OCI-LY3 (cell line): ENCODE data around the gene PPP2R5E.

Experiments used
- H2AFZ ChIP-seq: fragments of 200-600, 300-600 bp; shearing (Covaris generic); 2 replicates; pipeline ENCODE4 v1.6.0; 2014; ENCODE audit warnings: antibody characterized with exemption, low read depth, low read length
- H3K27ac ChIP-seq: fragments of 200-600, 300-600 bp; sonication (generic); 2 replicates; pipeline ENCODE4 v1.5.1; 2014; ENCODE audit warnings: mild to moderate bottlenecking, low read length, moderate library complexity, mixed read lengths
- H3K27me3 ChIP-seq: fragments of 200-600, 300-600 bp; sonication (generic); 2 replicates; pipeline ENCODE4 v1.6.1; 2014; ENCODE audit warnings: low read depth, low read length, mixed read lengths
- H3K36me3 ChIP-seq: fragments of 200-600, 300-600 bp; sonication (generic); replicated peaks from 2 replicates; pipeline ENCODE3; 2014; ENCODE audit warnings: low read depth, low read length, mixed read lengths
- H3K4me1 ChIP-seq: fragments of 300-600, 200-600 bp; sonication (generic); 2 replicates; pipeline ENCODE4 v1.6.1; 2014; ENCODE audit warnings: low read length, mixed read lengths
- H3K4me2 ChIP-seq: fragments of 200-600, 300-600 bp; sonication (generic); 2 replicates; pipeline ENCODE4 v1.6.1; 2014; ENCODE audit warnings: low read length, mixed read lengths
- H3K4me3 ChIP-seq: fragments of 300-600, 200-600 bp; sonication (generic); 2 replicates; pipeline ENCODE4 v1.5.1; 2014; ENCODE audit warnings: antibody characterized with exemption, mild to moderate bottlenecking, low read length, moderate library complexity
- H3K79me2 ChIP-seq: fragments of 300-600, 200-600 bp; shearing (Covaris generic); 2 replicates; pipeline ENCODE4 v1.6.1; 2014; ENCODE audit warnings: mild to moderate bottlenecking, low read length, mixed read lengths
- H3K9ac ChIP-seq: fragments of 300-600, 200-600 bp; shearing (Covaris generic); 2 replicates; pipeline ENCODE4 v1.6.0; 2014; ENCODE audit warnings: mild to moderate bottlenecking, low read length, moderate library complexity
- H3K9me3 ChIP-seq: fragments of 200-600, 300-600 bp; shearing (Covaris generic); 2 replicates; pipeline ENCODE4 v1.6.1; 2014; ENCODE audit warnings: low read length, mixed read lengths; ENCODE audit not compliant: insufficient read depth
- H4K20me1 ChIP-seq: fragments of 200-600, 300-600 bp; sonication (generic); 2 replicates; pipeline ENCODE4 v1.6.1; 2016; ENCODE audit warnings: low read length, mixed read lengths; ENCODE audit not compliant: insufficient read depth
- CTCF ChIP-seq: fragments of 200-600, 300-600 bp; sonication (generic); IDR thresholded peaks from 2 replicates; pipeline ENCODE4 v1.5.1; 2014; ENCODE audit warnings: antibody characterized with exemption, low read length, low read depth
- EZH2phosphoT487 ChIP-seq: fragments of 200-600 bp; shearing (Covaris generic); IDR thresholded peaks from 2 replicates; pipeline ENCODE4 v1.6.1; 2018; ENCODE audit warnings: antibody characterized with exemption, mixed run types, low read depth

The PPP2R5E gene

DNA sequence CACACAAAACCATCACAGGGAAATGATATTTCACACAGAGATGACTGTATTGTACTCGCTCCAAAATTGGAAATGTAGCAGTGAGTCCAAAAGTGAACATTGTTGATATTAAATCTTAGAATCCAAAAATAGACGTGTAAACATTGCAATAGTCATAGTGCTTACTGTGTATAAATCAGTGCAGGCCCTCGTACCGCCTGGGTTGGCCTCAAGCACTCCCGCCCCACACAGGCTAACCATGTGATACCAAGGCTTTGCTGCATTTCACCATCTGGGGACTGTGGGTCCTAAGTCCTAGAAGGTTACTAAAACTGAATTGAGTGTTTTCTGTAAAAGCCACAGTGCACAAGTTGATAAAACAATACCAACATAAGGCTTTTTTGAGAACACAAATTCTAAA is 107.3 kb downstream of the PPP2R5E start:
- peaks cover 54% of the 10 kb centered on the region for H3K79me2 ChIP-seq
- no peak for TF ChIP-seq CTCF
- TF ChIP-seq EZH2phosphoT487: no peak
- H3K27me3 ChIP-seq: no peaks in the 10 kb centered on the region
- peak overlapping the region; percentile 71 for H3K4me2 ChIP-seq
- H4K20me1 ChIP-seq: peaks cover 17% of the 10 kb centered on the region; the same call in 1 of the 2 replicates
- peak overlapping the region; percentile 26 for H3K27ac ChIP-seq
- H3K4me3 ChIP-seq: peak overlapping the region; percentile 41
- H3K4me1 ChIP-seq: peaks cover 34% of the 10 kb centered on the region
- H2AFZ ChIP-seq: no peak overlapping the region
- peak overlapping the region; percentile 25; the same call in 1 of the 2 replicates for H3K9ac ChIP-seq
- H3K9me3 ChIP-seq: no peaks in the 10 kb centered on the region
- H3K36me3 ChIP-seq: no peaks in the 10 kb centered on the region

DNA sequence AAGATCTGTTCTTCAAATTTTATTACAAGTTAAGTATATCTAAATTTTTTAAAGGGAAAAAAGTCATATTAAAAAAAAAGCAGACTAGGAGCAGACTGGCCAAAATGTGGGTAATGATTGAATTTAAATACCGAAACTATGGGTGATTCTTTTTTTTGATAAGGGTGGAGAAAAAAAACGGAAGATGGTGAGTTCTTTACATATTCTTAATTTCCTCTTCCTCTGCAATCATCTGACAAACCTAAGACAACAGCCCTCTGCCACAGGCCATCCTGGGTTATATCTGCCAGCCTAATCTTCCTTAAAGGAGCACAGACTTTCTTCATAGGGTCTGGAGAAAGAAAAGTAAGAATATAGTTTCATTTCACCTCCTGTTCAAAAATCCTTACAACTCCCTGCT is 108.0 kb downstream of the PPP2R5E start:
- Histone ChIP-seq H3K27ac (peak overlapping the region; percentile 26), H3K79me2 (peaks cover 54% of the 10 kb centered on the region), H3K9ac (peak overlapping the region; percentile 25), H2AFZ (no peak overlapping the region), H3K4me2 (peak overlapping the region; percentile 71), H3K4me1 (peaks cover 34% of the 10 kb centered on the region), H4K20me1 (peaks cover 17% of the 10 kb centered on the region; the same call in 1 of the 2 replicates), H3K9me3 (no peaks in the 10 kb centered on the region), H3K27me3 (no peaks in the 10 kb centered on the region), H3K4me3 (peak overlapping the region; percentile 41), H3K36me3 (no peaks in the 10 kb centered on the region)
- TF ChIP-seq EZH2phosphoT487: no peak
- no peak for TF ChIP-seq CTCF

DNA sequence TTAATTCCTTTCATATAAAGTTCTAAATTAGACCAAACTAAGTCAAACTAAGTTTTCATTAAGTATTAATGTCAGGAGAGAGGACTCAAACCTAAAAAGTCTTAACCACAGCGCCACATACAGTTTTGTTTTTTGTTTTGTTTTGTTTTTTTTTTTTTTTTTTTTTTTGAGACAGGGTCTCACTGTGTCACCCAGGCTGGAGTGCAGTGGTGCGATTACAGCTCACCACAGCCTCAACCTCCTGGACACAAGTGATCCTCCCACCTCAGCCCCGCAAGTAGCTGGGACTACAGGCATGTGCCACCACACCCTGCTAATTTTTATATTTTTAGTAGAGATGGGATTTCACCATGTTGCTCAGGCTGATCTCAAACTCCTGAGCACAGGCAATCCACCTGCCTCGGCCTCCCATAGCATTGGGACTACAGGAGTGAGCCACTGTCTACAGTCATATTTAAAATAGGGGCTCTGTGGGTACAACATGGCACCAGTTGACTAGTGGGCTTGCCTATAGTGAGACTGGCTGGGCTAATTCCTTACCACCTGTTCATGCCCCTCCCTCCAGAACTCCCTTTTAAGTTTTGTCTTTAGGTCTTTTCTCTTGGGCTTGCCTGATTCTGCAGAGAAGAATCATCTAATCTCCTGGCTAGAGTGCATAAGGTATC is 110.2 kb downstream of the PPP2R5E start:
- peaks cover 9% of the 10 kb centered on the region; the same call in 1 of the 2 replicates for H4K20me1 ChIP-seq
- no peaks in the 10 kb centered on the region for H3K27me3 ChIP-seq
- H3K9ac ChIP-seq: no peak overlapping the region
- no peaks in the 10 kb centered on the region for H3K36me3 ChIP-seq
- H3K9me3 ChIP-seq: no peaks in the 10 kb centered on the region
- H3K79me2 ChIP-seq: peaks cover 46% of the 10 kb centered on the region
- H3K27ac ChIP-seq: no peak overlapping the region
- H3K4me1 ChIP-seq: peaks cover 27% of the 10 kb centered on the region
- no peak overlapping the region for H3K4me2 ChIP-seq
- H2AFZ ChIP-seq: no peak overlapping the region
- no peak for TF ChIP-seq CTCF
- TF ChIP-seq EZH2phosphoT487: no peak
- no peak overlapping the region for H3K4me3 ChIP-seq

- Histone ChIP-seq H3K36me3 (no peaks in the 10 kb centered on the region), H3K27me3 (no peaks in the 10 kb centered on the region), H3K9ac (no peak overlapping the region), H3K4me2 (no peak overlapping the region), H3K79me2 (peaks cover 43% of the 10 kb centered on the region), H2AFZ (no peak overlapping the region), H3K27ac (no peak overlapping the region), H3K4me3 (no peak overlapping the region), H3K9me3 (no peaks in the 10 kb centered on the region), H4K20me1 (peaks cover 8% of the 10 kb centered on the region; the same call in 1 of the 2 replicates), H3K4me1 (peaks cover 27% of the 10 kb centered on the region)
- no peak for TF ChIP-seq CTCF
- TF ChIP-seq EZH2phosphoT487: no peak
Measured at GRCh38 chr14:63432228-63432627, 110.9 kb downstream of the PPP2R5E start.
